ENCODE data around the gene EXOC2.
A peak's percentile ranks its signal among the peaks of the same experiment; 100 is the strongest.

EXOC2 gene, protein sequence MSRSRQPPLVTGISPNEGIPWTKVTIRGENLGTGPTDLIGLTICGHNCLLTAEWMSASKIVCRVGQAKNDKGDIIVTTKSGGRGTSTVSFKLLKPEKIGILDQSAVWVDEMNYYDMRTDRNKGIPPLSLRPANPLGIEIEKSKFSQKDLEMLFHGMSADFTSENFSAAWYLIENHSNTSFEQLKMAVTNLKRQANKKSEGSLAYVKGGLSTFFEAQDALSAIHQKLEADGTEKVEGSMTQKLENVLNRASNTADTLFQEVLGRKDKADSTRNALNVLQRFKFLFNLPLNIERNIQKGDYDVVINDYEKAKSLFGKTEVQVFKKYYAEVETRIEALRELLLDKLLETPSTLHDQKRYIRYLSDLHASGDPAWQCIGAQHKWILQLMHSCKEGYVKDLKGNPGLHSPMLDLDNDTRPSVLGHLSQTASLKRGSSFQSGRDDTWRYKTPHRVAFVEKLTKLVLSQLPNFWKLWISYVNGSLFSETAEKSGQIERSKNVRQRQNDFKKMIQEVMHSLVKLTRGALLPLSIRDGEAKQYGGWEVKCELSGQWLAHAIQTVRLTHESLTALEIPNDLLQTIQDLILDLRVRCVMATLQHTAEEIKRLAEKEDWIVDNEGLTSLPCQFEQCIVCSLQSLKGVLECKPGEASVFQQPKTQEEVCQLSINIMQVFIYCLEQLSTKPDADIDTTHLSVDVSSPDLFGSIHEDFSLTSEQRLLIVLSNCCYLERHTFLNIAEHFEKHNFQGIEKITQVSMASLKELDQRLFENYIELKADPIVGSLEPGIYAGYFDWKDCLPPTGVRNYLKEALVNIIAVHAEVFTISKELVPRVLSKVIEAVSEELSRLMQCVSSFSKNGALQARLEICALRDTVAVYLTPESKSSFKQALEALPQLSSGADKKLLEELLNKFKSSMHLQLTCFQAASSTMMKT
- 125 to 170 (median 138) reads per million in 4 experiments for total RNA-seq

DNA sequence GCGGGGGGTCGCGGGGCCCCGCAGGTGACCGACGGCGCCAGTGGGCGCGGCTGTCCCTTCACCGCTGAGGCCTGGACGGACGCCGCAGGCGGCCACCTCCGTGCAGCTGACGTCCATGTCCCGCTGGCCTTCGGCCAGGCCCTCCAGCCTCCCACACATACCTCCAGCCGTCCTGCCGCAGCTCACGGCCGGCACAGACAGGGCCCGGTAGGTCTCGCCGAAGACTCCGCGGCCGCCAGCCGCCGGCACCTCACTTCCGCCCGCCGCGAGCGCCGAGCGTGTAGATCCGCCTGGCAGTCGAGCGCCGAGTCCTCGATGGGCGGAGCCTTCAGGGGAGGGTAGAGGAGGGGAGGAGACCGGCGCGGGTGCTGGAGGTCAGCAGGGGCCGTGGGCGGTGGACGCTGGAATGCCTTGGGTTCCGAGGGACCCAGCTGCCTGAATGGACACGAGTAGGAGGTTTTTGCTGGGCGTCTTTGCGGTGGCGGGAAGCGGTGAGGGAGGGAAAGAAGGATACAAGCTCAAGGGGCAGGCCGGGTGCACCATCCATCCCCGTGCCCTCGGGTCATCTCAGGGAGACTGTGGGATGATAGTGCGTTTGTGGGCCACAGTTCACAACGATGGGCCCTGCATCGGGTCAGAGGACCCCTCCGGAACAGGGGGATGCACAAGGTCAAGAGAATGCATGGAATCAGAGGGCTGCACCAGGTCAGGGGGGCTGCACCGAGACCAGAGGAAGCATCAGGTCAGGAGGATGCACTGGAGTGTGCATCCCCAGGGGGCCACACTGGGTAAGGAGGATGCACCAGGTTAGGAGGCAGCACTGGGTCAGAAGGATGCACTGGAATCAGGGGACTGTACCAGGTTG lies at the start of gene EXOC2:
Gene EXOC2, minus strand, starts transcription at position 282 of the 865 bp plus-strand sequence. CDS start 55,321 bp downstream, outside the sequence.
- DNase-seq = peak; percentile 67

DNA sequence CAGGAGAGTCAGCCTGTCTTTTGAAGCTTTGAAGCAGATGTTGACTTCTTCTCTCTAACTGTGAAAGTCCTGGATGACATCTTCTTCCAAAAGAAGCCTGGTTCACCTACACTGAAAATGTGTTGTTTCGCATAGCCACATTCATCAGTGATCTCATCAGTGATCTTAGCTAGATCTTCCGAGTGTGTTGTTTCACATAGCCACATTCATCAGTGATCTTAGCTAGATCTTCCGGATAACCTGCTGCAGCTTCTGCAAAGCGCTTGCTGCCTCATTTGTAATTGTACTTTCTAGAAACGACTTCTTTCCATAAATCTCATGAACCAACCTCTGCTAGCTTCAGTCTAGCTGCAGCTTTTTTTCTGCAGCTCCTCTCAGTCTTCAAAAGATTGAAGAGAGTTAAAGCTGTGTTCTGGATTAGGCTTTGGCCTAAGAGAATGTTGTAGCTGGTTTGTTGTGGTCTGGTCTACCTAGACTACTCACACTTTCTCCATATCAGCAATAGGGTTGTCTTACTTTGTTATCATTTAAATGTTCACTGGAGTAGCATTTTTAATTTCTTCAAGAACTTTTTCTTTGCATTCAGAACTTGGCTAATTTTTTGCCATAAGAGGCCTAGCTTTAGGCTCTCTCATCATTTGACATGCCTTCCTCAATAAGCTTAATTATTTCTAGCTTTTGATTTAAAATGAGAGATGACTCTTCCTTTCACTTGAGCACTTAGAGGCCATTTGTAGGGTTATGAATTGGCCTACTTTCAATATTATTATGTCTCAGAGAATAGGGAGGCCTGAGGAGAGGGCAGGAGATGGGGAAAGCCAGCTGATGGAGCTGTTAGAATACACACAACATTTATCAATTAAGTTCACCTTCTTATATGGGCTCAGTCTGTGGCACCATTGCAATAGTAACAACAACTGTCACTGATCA lies 48.7 kb upstream of the EXOC2 start:
- no peak for DNase-seq

DNA sequence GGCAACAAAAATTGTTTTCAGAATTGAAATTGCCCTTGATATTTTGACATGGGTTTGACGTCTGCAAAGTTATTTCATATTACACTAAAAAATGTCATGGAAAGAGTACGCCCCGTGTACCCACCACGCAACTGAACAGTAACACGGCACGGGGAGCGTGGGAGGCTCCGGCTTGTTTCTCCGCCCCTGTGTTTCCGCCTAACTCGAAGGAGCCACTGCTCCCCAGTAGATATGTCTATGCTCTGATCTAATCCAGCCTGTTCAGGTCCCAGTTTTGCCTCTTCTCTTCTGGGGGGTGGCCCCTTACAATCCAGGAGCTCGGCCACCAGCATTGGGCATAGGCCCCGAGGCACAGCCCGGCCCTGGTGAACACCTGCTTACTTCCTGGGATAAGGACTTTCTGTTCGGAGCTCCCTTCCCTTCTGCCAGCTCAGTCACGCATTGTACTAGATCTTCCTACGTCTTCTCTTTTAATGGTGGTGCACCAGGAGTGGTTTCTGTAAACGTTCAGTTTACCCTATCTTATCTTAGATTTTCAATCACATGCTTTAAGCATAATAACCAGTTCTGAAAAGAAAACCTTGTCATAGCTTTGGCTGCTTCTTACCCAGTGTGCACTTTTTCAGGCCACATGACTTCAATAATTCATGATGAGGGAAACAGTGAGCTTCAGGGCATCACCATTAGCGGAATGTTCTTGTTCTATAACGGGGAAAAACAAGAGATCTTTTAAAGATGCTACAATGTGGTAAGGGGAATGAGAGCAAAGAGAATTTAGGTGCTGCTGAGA lies 43.9 kb upstream of the EXOC2 start:
- DNase-seq = no peak

DNA sequence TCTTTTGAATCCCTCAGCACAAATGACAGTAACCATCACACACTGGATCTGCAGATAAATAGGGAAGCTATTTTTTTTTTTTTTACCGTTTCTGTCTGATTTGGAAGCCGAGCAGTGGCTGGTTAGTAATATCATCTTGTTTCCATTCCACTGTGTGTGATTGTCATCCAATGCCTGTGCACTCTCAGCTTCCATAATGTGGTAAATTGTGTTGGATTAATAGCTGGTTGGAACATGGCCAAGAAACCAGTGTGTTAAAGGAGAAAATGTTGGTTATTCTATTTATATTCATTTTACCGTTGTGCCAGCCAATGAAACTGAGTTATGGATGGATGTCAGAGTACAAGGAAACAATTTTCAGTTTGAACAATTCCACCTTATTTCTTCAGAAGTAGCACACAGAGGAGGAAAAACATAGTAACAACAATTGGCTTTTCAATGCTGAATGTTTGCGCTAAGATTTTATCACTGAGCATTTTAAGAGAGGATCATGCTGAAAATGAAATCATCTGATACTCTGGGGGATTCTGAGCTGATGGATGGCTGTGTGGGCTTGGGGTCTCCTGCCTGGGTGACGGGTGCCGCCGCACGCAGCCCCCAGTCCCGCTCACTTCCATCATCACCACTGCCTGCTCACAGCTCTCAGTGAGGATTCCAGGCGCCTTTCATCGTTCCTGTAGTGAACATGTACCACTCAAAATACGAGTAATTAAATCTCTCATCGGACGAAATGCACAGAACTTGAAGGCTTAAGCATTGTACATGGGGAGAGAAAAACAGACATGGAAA lies 40.7 kb upstream of the EXOC2 start:
- no peak for DNase-seq

DNA sequence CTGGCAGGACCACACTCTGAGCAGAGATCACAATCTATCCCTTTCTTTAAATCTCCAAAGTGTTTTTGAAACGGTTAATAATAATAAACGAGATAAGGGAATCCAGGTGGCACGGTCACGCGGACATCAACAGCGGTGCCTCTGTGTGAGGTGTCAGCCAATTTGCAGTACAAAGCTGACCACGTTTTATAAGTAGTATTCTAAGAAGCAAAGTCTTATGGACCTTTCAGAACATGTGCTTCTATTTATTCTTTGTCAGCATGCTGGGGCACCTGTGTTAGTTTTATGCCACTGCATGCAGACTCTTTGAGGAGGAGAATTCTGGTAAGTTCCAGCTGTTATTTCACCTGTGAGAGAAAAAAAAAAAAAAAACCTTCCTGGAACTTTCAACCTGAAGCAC lies 39.0 kb upstream of the EXOC2 start:
- DNase-seq = no peak

DNA sequence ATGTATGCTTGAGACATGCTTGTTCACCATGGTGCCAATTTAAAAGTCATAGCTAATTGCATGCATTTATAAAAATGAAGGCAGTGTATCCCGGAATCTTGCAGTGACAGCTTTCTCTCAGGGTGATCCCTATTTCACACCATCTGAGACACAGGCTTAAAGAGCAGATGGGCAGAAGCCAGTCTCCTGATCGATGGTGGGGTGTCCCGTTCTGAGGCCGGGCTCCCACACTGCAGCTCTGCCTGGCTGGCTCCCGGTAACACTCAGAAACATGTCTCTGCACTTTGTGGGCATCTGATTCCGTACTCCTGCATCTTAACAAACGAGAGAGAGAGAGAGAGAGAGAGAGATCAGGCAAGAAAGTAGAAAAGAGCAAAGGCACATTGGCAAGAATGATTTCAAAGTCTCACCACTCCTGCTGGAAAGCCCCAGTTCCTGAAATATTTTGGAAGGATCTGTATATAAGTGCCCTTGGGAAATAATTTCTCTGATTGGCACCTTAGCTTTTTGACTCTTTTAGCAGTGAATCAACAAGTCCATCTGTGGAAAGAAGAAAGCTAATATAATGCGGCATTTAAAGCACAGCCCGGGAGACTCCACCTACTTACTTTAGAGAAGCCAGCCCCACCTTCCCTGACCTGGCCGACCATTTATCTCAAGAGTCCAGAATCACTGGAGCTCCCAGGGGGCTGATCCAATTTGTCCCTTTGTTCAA lies 36.8 kb upstream of the EXOC2 start:
- DNase-seq = no peak

DNA sequence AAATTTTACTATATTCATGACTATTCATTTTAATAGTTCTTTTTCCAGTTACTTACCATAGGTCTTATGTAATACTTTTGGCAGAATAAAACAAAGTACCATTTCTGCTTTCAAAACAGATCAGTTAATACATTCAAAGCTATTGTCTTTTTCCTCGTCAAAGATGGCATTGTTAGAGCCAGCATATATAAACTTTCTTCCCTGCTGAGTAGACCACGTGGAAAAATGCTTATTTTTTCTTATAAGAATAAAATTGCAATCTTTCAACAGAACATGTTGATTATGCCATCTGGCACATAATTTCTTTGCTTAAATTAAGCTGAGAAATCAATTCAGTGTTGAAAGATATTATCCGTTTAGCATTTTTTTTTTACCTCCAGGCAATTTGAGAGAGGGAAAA lies 34.9 kb upstream of the EXOC2 start:
- DNase-seq = no peak

DNA sequence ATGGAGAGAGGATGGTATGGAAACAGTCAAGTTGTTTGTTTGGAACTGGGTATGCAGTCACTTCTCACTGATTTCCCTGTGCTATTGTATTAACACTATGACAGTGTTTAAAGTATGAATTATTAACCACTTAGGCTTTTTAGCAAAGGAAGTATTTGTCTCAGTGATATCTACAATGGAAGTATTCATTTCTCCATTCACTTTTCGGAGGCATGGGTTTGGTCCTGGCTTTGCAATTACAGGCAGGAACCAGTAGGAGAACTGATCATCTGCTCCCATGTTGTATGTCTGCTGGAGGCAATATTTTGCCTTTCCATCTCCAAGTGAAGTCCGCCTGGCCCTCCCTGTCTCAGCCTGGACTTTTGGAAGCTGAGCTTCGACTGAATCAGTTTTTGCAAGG lies 30.6 kb upstream of the EXOC2 start:
- DNase-seq = no peak

DNA sequence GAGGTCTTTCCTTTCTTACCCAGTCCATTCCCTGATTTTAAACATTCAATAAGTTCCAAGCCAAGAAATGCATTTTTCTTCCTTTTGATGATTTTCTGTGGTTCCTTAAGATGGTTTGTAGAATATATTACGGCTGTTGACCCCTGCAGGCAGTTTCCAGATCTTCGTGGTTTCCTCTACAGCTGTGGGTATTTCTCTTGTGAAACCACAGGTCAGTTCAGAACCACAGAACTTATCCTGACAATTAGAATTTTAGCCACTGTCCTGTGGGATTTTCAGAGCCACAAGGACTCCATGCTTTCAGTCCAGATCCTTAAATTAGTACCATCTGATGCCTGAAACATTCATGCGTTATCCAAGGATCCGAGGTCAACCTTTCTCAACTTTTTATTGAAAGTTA lies 29.7 kb upstream of the EXOC2 start:
- DNase-seq = no peak

DNA sequence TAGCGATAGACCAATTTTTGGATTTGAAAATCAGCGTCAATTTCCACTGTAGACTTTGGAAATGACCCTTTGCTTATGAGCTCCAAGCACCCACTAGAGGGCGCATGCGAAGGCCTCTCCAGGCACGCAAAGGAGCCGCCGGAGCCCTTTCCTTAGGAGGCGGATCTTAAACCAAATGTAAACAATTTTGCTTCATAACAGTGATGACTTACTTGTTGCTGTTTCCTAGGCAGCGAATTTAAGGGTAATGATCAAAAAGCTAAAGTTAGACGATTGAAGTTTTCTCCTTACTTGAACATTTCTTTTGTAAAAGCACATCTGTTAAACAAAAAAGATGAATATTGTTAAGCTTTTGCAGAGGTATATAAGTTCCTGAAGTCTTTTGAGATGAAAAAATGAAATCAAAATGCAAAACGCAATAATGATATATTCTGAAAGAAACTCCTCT lies 29.2 kb upstream of the EXOC2 start:
- peak; percentile 47 for DNase-seq

DNA sequence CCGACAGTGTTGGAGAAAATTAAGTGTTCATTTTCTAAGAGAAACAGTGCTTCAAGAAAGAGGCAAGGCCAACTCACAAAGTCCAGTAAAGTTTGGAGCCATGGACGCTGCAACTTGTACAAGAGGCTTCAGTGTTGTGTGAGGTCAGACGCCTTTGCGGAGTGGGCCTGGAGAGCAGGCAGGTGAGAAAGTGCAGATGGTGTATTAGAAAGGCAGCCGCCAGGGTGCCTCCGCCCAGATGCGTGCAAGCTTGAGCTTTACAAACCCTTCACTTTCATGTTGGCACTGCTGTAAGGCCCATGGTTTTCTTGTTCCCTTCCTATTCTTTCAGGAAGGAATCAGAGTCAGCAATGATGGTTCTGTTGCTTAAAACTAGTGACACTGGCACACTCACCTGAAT lies 25.4 kb upstream of the EXOC2 start:
- DNase-seq = no peak

DNA sequence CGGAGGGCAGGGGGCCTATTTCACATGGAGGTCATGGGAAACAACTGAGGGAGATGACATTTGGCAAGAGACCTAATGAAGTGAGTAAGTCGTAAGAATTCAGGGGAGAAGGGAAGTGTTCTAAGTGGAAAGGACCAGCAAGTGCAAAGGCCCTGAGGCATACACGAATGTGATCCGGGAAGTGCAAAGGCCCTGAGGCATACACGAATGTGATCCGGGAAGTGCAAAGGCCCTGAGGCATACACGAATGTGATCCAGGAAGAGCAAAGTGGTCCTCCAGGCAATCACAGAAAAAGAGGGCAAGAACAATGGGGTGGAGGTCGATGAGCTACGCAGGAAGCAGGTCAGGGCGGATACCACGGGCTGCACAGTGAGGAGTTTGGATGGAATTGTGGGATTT lies 24.2 kb upstream of the EXOC2 start:
- no peak for DNase-seq

DNA sequence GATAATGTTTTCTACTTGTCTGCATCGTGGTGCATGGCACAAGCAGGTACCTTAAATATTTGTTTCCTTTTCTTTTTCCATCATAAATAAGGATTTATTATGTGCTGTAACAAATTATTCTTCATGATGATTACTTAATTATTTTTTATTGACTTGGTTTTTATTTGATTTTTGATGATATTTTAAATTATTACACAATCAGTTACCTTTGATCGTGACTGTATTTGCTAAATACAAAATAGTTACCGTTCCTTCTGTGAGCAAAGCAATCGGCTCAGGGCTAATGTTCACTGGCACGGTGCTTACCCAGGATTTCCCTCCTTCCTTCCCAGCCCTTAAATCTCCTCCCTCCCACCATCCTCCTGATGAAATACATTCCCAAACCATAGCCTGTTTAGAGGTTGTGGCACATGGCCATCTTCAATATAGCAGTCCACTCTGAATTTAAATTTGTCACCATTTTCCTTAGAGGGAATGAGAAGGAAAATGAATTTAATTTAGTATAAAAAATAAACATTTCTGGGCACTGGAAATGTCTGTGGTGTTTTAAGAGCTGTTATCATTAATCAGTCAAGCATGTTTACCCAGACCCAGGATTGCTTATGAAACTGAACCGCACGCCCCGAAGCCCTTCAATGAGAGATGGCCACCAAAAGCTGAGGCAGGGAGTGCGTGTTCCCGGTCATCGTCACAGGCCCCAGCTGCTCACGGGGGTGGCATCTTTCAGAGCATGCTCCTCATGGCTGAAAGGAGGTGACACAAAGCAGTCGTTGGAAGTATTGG lies 23.0 kb upstream of the EXOC2 start:
- DNase-seq = no peak

DNA sequence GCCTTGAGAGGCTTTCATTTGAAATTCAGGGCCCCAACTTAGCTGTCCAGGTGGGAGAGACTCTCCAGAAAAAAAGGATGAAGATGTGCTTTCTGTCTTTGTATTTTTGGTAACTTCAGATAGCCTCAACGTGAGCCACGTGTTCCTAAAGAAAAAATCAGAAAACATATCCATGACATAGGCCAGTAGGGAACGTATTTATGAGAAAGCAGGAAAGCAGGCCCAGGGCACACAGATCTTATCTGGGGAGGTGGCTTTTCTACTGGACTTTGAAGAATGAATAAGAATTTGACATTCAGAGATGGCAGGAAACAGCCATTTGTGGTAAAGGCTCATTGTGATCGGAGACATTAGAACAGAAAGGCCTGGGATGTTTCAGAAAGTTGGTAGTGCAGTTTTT lies 21.2 kb upstream of the EXOC2 start:
- no peak for DNase-seq

DNA sequence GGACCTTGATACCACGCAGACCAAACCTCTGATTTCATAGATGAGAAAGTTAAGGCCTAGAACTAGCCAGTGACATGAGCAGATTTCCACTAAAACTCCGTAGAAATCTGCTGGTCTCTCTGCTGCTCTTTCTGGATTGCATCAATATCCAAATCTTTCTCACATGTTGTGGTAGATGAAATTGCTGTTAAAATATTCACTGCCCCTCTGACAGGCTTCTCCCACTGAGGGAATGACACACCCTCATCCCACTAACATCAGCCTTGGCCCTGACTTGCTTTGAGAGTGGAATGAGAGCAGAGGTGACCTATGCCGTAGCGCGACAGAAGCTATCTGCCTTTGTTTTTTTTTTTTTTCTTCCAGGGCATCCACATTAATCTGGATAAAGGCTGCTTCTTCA lies 20.4 kb upstream of the EXOC2 start:
- no peak for DNase-seq

DNA sequence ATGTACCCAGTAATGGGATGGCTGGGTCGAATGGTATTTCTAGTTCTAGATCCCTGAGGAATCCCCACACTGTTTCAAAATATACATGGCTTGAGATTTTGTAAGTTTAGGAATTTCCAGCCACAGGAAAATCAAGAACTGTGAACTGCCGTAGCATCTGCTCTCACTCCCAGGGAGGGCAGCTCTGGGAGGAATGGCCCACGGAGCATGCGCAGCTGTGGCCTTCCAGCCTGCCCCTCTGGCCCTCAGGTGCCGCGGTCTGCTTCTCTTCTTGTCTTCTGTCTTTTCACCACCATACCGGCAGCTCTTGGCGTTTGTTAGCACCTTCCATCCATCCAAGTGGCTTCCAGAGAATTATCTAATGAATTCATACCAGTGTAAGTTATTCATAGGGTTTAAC lies 19.9 kb upstream of the EXOC2 start:
- DNase-seq = no peak

DNA sequence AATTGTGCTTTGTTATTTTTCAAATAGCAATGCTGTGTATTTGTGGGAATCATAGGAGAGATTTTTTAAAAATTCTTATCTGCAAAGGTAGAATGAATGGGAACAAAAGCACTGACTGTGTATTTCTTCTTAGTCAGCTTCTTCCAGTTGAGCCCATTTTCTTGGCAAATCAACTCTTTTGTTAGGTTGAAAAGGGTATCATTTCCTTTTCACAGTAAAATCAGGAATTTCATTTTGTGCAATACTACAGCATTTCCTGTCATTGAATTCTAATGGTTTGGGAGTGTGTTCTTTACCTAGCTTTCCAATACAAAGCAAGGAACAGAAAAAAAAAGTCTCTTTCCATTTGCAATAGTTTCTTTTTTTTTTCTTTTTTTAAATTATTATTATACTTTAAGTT lies 19.0 kb upstream of the EXOC2 start:
- no peak for DNase-seq

Measured in effector CD8-positive, alpha-beta T cell (primary cell).